Heart right ventricle (tissue), 16 donors: ENCODE measurements around the gene GSTM5. TPM values are rescaled to one million over a fixed set of nuclear protein-coding genes. Genes with fewer than 3 reads are reported as not detected.

Source experiments
- ATAC-seq, 8 donors: fragments of 200-7000 bp; cut with Tn5 transposase; one replicate each; pipeline ENCODE4 v1.9.1; 2020; ENCODE audit warnings: mild to moderate bottlenecking in 8 of 8, moderate library complexity in 8 of 8, moderate number of reproducible peaks in 1 of 8
- DNase-seq, 2 donors: peaks; one replicate each; pipeline ENCODE4 v3.0.0-alpha.2; 2020
- H3K27ac ChIP-seq, 10 donors: fragments of 200-600 bp; sonication (generic) in 2 of 10; one replicate each; pipeline versions ENCODE4 v1.5.0 to v1.8.0; 2020 to 2022; ENCODE audit warnings: mild to moderate bottlenecking in 3 of 10
- H3K27me3 ChIP-seq, 7 donors: fragments of 200-600 bp; one replicate each; pipeline ENCODE4 v1.8.0; 2021 to 2022; ENCODE audit warnings: mild to moderate bottlenecking in 2 of 7
- H3K36me3 ChIP-seq, 9 donors: fragments of 200-600 bp; sonication (generic) in 1 of 9; one replicate each; pipeline versions ENCODE4 v1.5.0 to v1.8.0; 2020 to 2022; ENCODE audit warnings: mild to moderate bottlenecking in 2 of 9
- H3K4me1 ChIP-seq, 9 donors: fragments of 200-600 bp; sonication (generic) in 1 of 9; one replicate each; pipeline versions ENCODE4 v1.5.0 to v1.8.0; 2020 to 2022; ENCODE audit warnings: mild to moderate bottlenecking in 4 of 9
- H3K4me3 ChIP-seq, 10 donors: fragments of 200-600 bp; sonication (generic) in 2 of 10; one replicate each; pipeline versions ENCODE4 v1.5.0 to v1.8.0; 2020 to 2022; ENCODE audit warnings: mild to moderate bottlenecking in 7 of 10, moderate library complexity in 2 of 10
- H3K9me3 ChIP-seq, 11 donors: fragments of 200-600 bp in 10 of 11; sonication (generic) in 2 of 11; one replicate each; pipeline versions ENCODE4 v1.5.0 to v1.8.0; 2013 to 2022; ENCODE audit warnings: mild to moderate bottlenecking in 2 of 11, control low read depth in 1 of 11, moderate library complexity in 1 of 11
- CTCF ChIP-seq, 9 donors: fragments of 200-600 bp; sonication (generic) in 2 of 9; IDR thresholded peaks; one replicate each; pipeline versions ENCODE4 v1.5.0 to v1.8.0; 2021 to 2022; ENCODE audit warnings: antibody characterized with exemption in 9 of 9, mild to moderate bottlenecking in 5 of 9, moderate library complexity in 1 of 9
- WGBS, 2 donors: extraction: QIAGEN DNeasy Blood & Tissue Kit; methylation state at CpG; one replicate each; pipeline ENCODE4 v1.1.7; 2013; ENCODE audit warnings: inconsistent platforms in 1 of 2; 5-methylcytosine and 5-hydroxymethylcytosine counted together
- intact Hi-C, 10 donors: fragments of 100-400 bp; cut with DNase I; formaldehyde crosslinking; loops; one replicate each; pipeline versions ENCODE4 v1.11.1 to v1.14.2; 2022
- polyA plus RNA-seq, 2 donors: library from polyadenylated mRNA; stranded (reverse); fragments of 200-250 nt; gene quantifications; one replicate each; pipeline ENCODE4 v1.2.3, GENCODE V29; 2013
- total RNA-seq, 10 donors: library from RNA; stranded (reverse); fragmentation: NEBNext Ultra II Directional in 3 of 10; extraction: Animal tissue kit (Norgen Biotek cat#: 25700) in 3 of 10; gene quantifications; one replicate each; pipeline versions ENCODE4 v1.2.1 to v1.2.4, GENCODE V29; 2021 to 2023
- donor health status: Arrhythmogenic right ventricular cardiomyopathy.
- donor health status: ischemic (EF 13 %, LVEDD 7.1; RV severe dilation, severe dysfunction).
- donor health status: healthy with polysubstance abuse.
- donor health status: DM: no; HTN: yes; CAD: no.
- donor health status: DM: no; HTN: no; CAD: no.
- donor health status: ischemic (EF 25% LVEDD 6.9; RV normal size, moderate dysfunction).
- donor health status: ischemic (EF 25% LVEDD 5.7; RV mildly dilated, moderate dysfunction).
- donor health status: healthy.
- donor health status: DM: yes; HTN: yes; CAD: no.
- donor health status: Ischemic cardiomyopathy.
- donor health status: ischemic (EF 35%, LVEDD 5.7; RV mildly dilated, moderate dysfunction).
- donor health status: nonischemic (EF 11% LVEDD 7.7; RV severe dilation, severe dysfunction).
- donor health status: DM: yes; HTN: yes; CAD: no.
- donor health status: PGD.
- donor health status: ischemic (EF 29% LVEDD 5.4; RV normal size, mild dysfunction).
- donor health status: nonischemic (EF 23%, LVEDD 6.1; RV moderate dilation, normal function).

GSTM5 gene
- total and polyA plus RNA-seq, 12 donors: 0.86 to 3.2 (median 2.0) TPM

- ATAC-seq: no peak
- Histone ChIP-seq H3K4me3 (no peak overlapping the region), H3K4me1 (peaks cover 0 to 8% (median 0%) of the 10 kb centered on the region in 9 donors), H3K36me3 (no peaks in the 10 kb centered on the region), H3K9me3 (no peaks in the 10 kb centered on the region), H3K27me3 (no peaks in the 10 kb centered on the region), H3K27ac (no peak overlapping the region)
- TF ChIP-seq CTCF (IDR thresholded peaks at IDR 0.05): no peak
- intact Hi-C loops: loop anchor here in 6 of 10 donors (1.0 to 5.0 kb wide), 3 partner anchors 55 to 56 kb away; no protein-coding TSS in a partner anchor
- no peak for DNase-seq
- WGBS, 2 donors: 86 to 91% methylated on average over 5 of the region's 5 CpGs
These were observed 5.7 kb downstream of the GSTM5 start for GRCh38 chr1:109717729-109718128.

- WGBS, 2 donors: 78 to 89% methylated on average over 2 of the region's 2 CpGs
- no peak for DNase-seq
- Histone ChIP-seq H3K9me3 (no peaks in the 10 kb centered on the region), H3K4me3 (no peak overlapping the region), H3K27ac (no peak overlapping the region), H3K36me3 (no peaks in the 10 kb centered on the region), H3K27me3 (no peaks in the 10 kb centered on the region), H3K4me1 (peaks cover 0 to 8% (median 0%) of the 10 kb centered on the region in 9 donors)
- peak in 6 of 8 donors; percentile 37 to 77 (median 62) for ATAC-seq
- peak in 6 of 9 donors; percentile 20 to 47 (median 42) for TF ChIP-seq CTCF (IDR thresholded peaks at IDR 0.05)
- intact Hi-C loops: loop anchor here in 6 of 10 donors (1.0 to 5.0 kb wide), 3 partner anchors 54 to 55 kb away; no protein-coding TSS in a partner anchor
These were observed 6.4 kb downstream of the GSTM5 start for GRCh38 chr1:109718495-109718894.

- ATAC-seq (no peak), DNase-seq (no peak)
- Histone ChIP-seq H3K9me3 (no peaks in the 10 kb centered on the region), H3K27ac (no peak overlapping the region), H3K27me3 (no peaks in the 10 kb centered on the region), H3K4me3 (no peak overlapping the region), H3K4me1 (peaks cover 0 to 8% (median 0%) of the 10 kb centered on the region in 9 donors), H3K36me3 (no peaks in the 10 kb centered on the region)
- TF ChIP-seq CTCF (IDR thresholded peaks at IDR 0.05): no peak
- intact Hi-C loops: loop anchor here in 4 of 10 donors (2.0 to 5.0 kb wide), 2 partner anchors 53 kb away; no protein-coding TSS in a partner anchor
- 80 to 87% methylated on average over 5 of the region's 5 CpGs for WGBS, 2 donors
These were observed 7.3 kb downstream of the GSTM5 start for GRCh38 chr1:109719337-109719837.

- intact Hi-C loops: no loop called here
These were observed 9.0 kb downstream of the GSTM5 start for GRCh38 chr1:109721042-109721441.

More at GRCh38 chr1:109721042-109721441, 9.0 kb downstream of the GSTM5 start:
- no peak for TF ChIP-seq CTCF (IDR thresholded peaks at IDR 0.05)
- ATAC-seq: no peak
- peaks cover 0 to 8% (median 0%) of the 10 kb centered on the region in 9 donors for H3K4me1 ChIP-seq
- no peaks in the 10 kb centered on the region for H3K9me3 ChIP-seq
- 77 to 81% methylated on average over 5 of the region's 5 CpGs for WGBS, 2 donors
- H3K27me3 ChIP-seq: no peaks in the 10 kb centered on the region
- H3K4me3 ChIP-seq: no peak overlapping the region
- no peak overlapping the region for H3K27ac ChIP-seq
- no peaks in the 10 kb centered on the region for H3K36me3 ChIP-seq
- DNase-seq: no peak
